Ovary (tissue), 3 donors: ENCODE measurements around the gene LUM.

Experiments used
- EP300 ChIP-seq: sonication (generic); formaldehyde crosslinking; IDR thresholded peaks from one replicate; pipeline ENCODE4 v1.6.1; 2017; ENCODE audit warnings: antibody characterized with exemption
- POLR2A ChIP-seq: fragments of 450-650 bp; IDR thresholded peaks from one replicate; pipeline ENCODE4 v1.6.1; 2017; ENCODE audit warnings: antibody characterized with exemption, mild to moderate bottlenecking, moderate library complexity
- TF ChIP-seq, protein P1 (sequence below), 3 donors: fragments of 450-650 bp in 2 of 3; fragments of 200-600 bp in 1 of 3; IDR thresholded peaks; one replicate each; pipeline versions ENCODE4 v1.5.1 to v1.8.0; 2016 to 2022; ENCODE audit warnings: antibody characterized with exemption in 3 of 3, mild to moderate bottlenecking in 1 of 3
- donor health status: DM: no; HTN: no; CAD: no.

DNA sequence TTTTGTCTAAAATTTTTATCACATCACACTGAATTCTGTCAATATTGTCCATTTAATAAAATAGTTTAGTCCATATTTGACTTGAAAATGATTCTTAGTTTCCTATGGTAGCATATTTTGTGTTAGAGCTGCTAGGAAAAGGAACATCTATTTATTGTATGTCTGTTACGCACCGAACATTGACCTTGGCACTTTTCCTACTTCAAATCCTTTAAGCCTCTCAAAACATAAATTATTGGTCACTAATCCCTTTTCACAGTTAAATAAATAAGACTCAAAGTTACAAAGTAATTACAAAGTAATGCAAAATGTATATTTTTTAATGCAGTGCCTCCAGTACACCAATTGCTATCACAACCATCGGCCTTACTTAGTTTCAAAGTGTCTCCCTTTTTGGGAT lies 42.8 kb upstream of the LUM start:
- TF ChIP-seq, protein P1, sequence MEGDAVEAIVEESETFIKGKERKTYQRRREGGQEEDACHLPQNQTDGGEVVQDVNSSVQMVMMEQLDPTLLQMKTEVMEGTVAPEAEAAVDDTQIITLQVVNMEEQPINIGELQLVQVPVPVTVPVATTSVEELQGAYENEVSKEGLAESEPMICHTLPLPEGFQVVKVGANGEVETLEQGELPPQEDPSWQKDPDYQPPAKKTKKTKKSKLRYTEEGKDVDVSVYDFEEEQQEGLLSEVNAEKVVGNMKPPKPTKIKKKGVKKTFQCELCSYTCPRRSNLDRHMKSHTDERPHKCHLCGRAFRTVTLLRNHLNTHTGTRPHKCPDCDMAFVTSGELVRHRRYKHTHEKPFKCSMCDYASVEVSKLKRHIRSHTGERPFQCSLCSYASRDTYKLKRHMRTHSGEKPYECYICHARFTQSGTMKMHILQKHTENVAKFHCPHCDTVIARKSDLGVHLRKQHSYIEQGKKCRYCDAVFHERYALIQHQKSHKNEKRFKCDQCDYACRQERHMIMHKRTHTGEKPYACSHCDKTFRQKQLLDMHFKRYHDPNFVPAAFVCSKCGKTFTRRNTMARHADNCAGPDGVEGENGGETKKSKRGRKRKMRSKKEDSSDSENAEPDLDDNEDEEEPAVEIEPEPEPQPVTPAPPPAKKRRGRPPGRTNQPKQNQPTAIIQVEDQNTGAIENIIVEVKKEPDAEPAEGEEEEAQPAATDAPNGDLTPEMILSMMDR (IDR thresholded peaks at IDR 0.05): no peak
- TF ChIP-seq POLR2A (no peak), EP300 (no peak)
